WI38 (cell line): ENCODE measurements around the gene L3HYPDH.

Experiments
- H3K4me3 ChIP-seq: 2 replicates; pipeline ENCODE4 v1.5.1; 2011; ENCODE audit warnings: low read depth, mild to moderate bottlenecking, control low read depth, low read length
- CTCF ChIP-seq: IDR thresholded peaks from 2 replicates; pipeline ENCODE4 v1.5.1; 2012; ENCODE audit warnings: low read depth, mild to moderate bottlenecking, control low read depth, low read length

The L3HYPDH gene

GRCh38 chr14:59439256-59439965 is 44.8 kb downstream of the L3HYPDH start:
- TF ChIP-seq CTCF, result no peak
- H3K4me3 ChIP-seq, result no peak overlapping the region

GRCh38 chr14:59438195-59438647 is 46.0 kb downstream of the L3HYPDH start:
- no peak overlapping the region for H3K4me3 ChIP-seq
- TF ChIP-seq CTCF, result no peak

- H3K4me3 ChIP-seq, result no peak overlapping the region
- TF ChIP-seq CTCF, result no peak
These were observed 48.2 kb downstream of the L3HYPDH start for GRCh38 chr14:59435987-59436386.

- no peak overlapping the region for H3K4me3 ChIP-seq
- TF ChIP-seq CTCF, result no peak
These were observed 49.1 kb downstream of the L3HYPDH start for GRCh38 chr14:59435101-59435500.

- TF ChIP-seq CTCF, result no peak
- no peak overlapping the region for H3K4me3 ChIP-seq
These were observed 54.4 kb downstream of the L3HYPDH start for GRCh38 chr14:59429790-59430189.

GRCh38 chr14:59428581-59429012 is 55.6 kb downstream of the L3HYPDH start:
- no peak overlapping the region for H3K4me3 ChIP-seq
- no peak for TF ChIP-seq CTCF

- no peak overlapping the region for H3K4me3 ChIP-seq
- TF ChIP-seq CTCF, result no peak
These were observed 56.3 kb downstream of the L3HYPDH start for GRCh38 chr14:59427653-59428580.
